Neural progenitor cell (in vitro differentiated cells): Measurements from ENCODE around the gene KIDINS220. TPM values are rescaled to one million over a fixed set of nuclear protein-coding genes. Genes with fewer than 3 reads are reported as not detected.

Experiments used
- DNase-seq: peaks from one replicate; pipeline ENCODE4 v3.0.0-alpha.2; 2016; ENCODE audit warnings: low spot score
- H2AFZ ChIP-seq: fragments of 200-600 bp; sonication (generic); replicated peaks from 2 replicates; pipeline ENCODE4 v1.6.1; 2016; ENCODE audit warnings: antibody characterized with exemption
- H3F3A ChIP-seq: fragments of 200-600 bp; sonication (generic); 2 replicates; pipeline ENCODE4 v1.6.1; 2016; ENCODE audit warnings: antibody characterized with exemption, low read depth
- H3K27ac ChIP-seq: fragments of 200-600 bp; sonication (generic); 2 replicates; pipeline ENCODE4 v1.5.1; 2016; ENCODE audit warnings: mild to moderate bottlenecking
- H3K27me3 ChIP-seq: fragments of 200-600 bp; sonication (generic); 2 replicates; pipeline ENCODE4 v1.6.1; 2016; ENCODE audit warnings: mild to moderate bottlenecking, moderate library complexity
- H3K36me3 ChIP-seq: fragments of 200-600 bp; sonication (generic); 2 replicates; pipeline ENCODE4 v1.5.1; 2016
- H3K4me1 ChIP-seq: fragments of 200-600 bp; sonication (generic); 2 replicates; pipeline ENCODE4 v1.6.1; 2016; ENCODE audit warnings: mixed run types
- H3K4me2 ChIP-seq: fragments of 200-600 bp; sonication (generic); 2 replicates; pipeline ENCODE4 v1.6.1; 2016
- H3K4me3 ChIP-seq: fragments of 200-600 bp; sonication (generic); 2 replicates; pipeline ENCODE4 v1.5.1; 2016
- H3K79me2 ChIP-seq: fragments of 200-600 bp; sonication (generic); 2 replicates; pipeline ENCODE4 v1.6.1; 2016; ENCODE audit warnings: low read depth
- H3K9ac ChIP-seq: fragments of 200-600 bp; sonication (generic); 2 replicates; pipeline ENCODE4 v1.6.1; 2016
- H3K9me3 ChIP-seq: fragments of 200-600 bp; sonication (generic); 2 replicates; pipeline ENCODE4 v1.5.1; 2016; ENCODE audit warnings: low read depth
- H4K20me1 ChIP-seq: fragments of 200-600 bp; sonication (generic); 2 replicates; pipeline ENCODE4 v1.6.1; 2016; ENCODE audit warnings: low read depth
- H3K27ac Mint-ChIP-seq: 3 replicates; pipeline ENCODE4 v1.8.0; 2021; ENCODE audit warnings: mixed read lengths
- H3K27me3 Mint-ChIP-seq: 2 replicates; pipeline ENCODE4 v1.8.0; 2022; ENCODE audit warnings: low read depth, mild to moderate bottlenecking, inconsistent platforms, moderate library complexity, mixed read lengths; ENCODE audit not compliant: insufficient read depth
- H3K36me3 Mint-ChIP-seq: 3 replicates; pipeline ENCODE4 v1.8.0; 2021; ENCODE audit warnings: mixed read lengths
- H3K4me1 Mint-ChIP-seq: 3 replicates; pipeline ENCODE4 v1.8.0; 2021; ENCODE audit warnings: mixed read lengths
- H3K4me3 Mint-ChIP-seq: 3 replicates; pipeline ENCODE4 v1.8.0; 2021; ENCODE audit warnings: mild to moderate bottlenecking, moderate library complexity, mixed read lengths
- H3K9me3 Mint-ChIP-seq: 3 replicates; pipeline ENCODE4 v1.8.0; 2020; ENCODE audit warnings: mixed read lengths
- CTCF ChIP-seq: fragments of 200-600 bp; sonication (generic); IDR thresholded peaks from 2 replicates; pipeline ENCODE4 v1.5.1; 2017; ENCODE audit warnings: antibody characterized with exemption, mild to moderate bottlenecking
- EZH2 ChIP-seq: fragments of 200-600 bp; sonication (generic); IDR thresholded peaks from 2 replicates; pipeline ENCODE4 v1.6.1; 2017; ENCODE audit warnings: antibody characterized with exemption, mild to moderate bottlenecking, moderate library complexity
- EZH2phosphoT487 ChIP-seq: fragments of 200-600 bp; sonication (generic); IDR thresholded peaks from 2 replicates; pipeline ENCODE4 v1.6.1; 2017; ENCODE audit warnings: antibody characterized with exemption
- total RNA-seq: library from RNA; depleted of rRNA; stranded (reverse); fragments of >200 nt; gene quantifications from 2 replicates; pipeline ENCODE4 v1.2.3, GENCODE V29; 2015; ENCODE audit warnings: low replicate concordance

Gene KIDINS220
- total RNA-seq, 1 donor from 2014 or later = 56.1 TPM

GRCh38 chr2:8863331-8863953, 26.0 kb upstream of the KIDINS220 start:
- no peak overlapping the region for H2AFZ ChIP-seq
- no peaks in the 10 kb centered on the region for H3F3A ChIP-seq
- no peaks in the 10 kb centered on the region for H3K79me2 ChIP-seq
- no peaks in the 10 kb centered on the region for H3K36me3 ChIP-seq
- no peaks in the 10 kb centered on the region for H3K9me3 ChIP-seq
- H3K4me1 ChIP-seq = no peaks in the 10 kb centered on the region
- Mint-ChIP-seq H3K4me3 (no peak overlapping the region), H3K27ac (no peak overlapping the region), H3K9me3 (no peaks in the 10 kb centered on the region), H3K4me1 (no peaks in the 10 kb centered on the region), H3K27me3 (peaks cover 3% of the 10 kb centered on the region), H3K36me3 (peaks cover 21% of the 10 kb centered on the region)
- TF ChIP-seq CTCF = no peak
- no peak for TF ChIP-seq EZH2
- no peak for TF ChIP-seq EZH2phosphoT487
- H3K27ac ChIP-seq = no peak overlapping the region
- no peak overlapping the region for H3K9ac ChIP-seq
- no peak overlapping the region for H3K4me2 ChIP-seq
- no peaks in the 10 kb centered on the region for H3K27me3 ChIP-seq
- no peak overlapping the region for H3K4me3 ChIP-seq
- H4K20me1 ChIP-seq = no peaks in the 10 kb centered on the region
- no peak for DNase-seq

GRCh38 chr2:8862230-8862629, 24.8 kb upstream of the KIDINS220 start:
- no peaks in the 10 kb centered on the region for H3K79me2 ChIP-seq
- TF ChIP-seq EZH2 (no peak), EZH2phosphoT487 (no peak), CTCF (no peak)
- no peak overlapping the region for H3K4me2 ChIP-seq
- H3K27ac ChIP-seq = no peak overlapping the region
- H3K27me3 ChIP-seq = no peaks in the 10 kb centered on the region
- no peak overlapping the region for H2AFZ ChIP-seq
- Mint-ChIP-seq H3K27ac (no peak overlapping the region), H3K9me3 (no peaks in the 10 kb centered on the region), H3K27me3 (peaks cover 3% of the 10 kb centered on the region), H3K4me1 (peaks cover 3% of the 10 kb centered on the region), H3K36me3 (peaks cover 14% of the 10 kb centered on the region), H3K4me3 (no peak overlapping the region)
- no peak overlapping the region for H3K4me3 ChIP-seq
- no peak for DNase-seq
- H3K9ac ChIP-seq = no peak overlapping the region
- H3K4me1 ChIP-seq = no peaks in the 10 kb centered on the region
- no peaks in the 10 kb centered on the region for H3K9me3 ChIP-seq
- no peaks in the 10 kb centered on the region for H3K36me3 ChIP-seq
- H4K20me1 ChIP-seq = no peaks in the 10 kb centered on the region
- no peaks in the 10 kb centered on the region for H3F3A ChIP-seq

DNA sequence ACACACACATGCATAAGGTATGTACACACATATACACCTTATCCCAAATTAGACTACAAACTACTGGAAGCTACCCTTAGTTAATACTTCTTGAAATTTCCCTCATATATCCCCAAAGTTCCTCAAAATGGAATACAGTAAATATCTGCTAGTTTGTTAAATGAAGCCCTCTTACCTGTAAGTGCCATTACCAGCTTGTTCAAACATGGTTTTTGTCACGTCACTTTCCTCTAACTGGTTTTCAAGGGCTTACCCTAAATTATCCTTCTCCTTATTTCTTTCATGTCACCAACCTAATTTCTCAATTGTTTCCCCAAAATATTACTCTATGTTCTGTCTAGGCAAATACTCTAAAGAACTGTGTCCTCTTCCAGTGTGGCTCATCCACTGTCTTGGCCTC, 24.4 kb upstream of the KIDINS220 start:
- no peak overlapping the region for H3K27ac Mint-ChIP-seq
- Histone ChIP-seq H3K4me3 (no peak overlapping the region), H3F3A (no peaks in the 10 kb centered on the region), H3K79me2 (no peaks in the 10 kb centered on the region), H3K36me3 (no peaks in the 10 kb centered on the region), H3K27ac (no peak overlapping the region), H3K27me3 (no peaks in the 10 kb centered on the region), H3K9me3 (no peaks in the 10 kb centered on the region), H4K20me1 (no peaks in the 10 kb centered on the region), H3K9ac (no peak overlapping the region), H3K4me1 (no peaks in the 10 kb centered on the region), H2AFZ (no peak overlapping the region), H3K4me2 (no peak overlapping the region)
- H3K27me3 Mint-ChIP-seq = peaks cover 3% of the 10 kb centered on the region
- TF ChIP-seq CTCF (no peak), EZH2 (no peak), EZH2phosphoT487 (no peak)
- no peak overlapping the region for H3K4me3 Mint-ChIP-seq
- no peaks in the 10 kb centered on the region for H3K9me3 Mint-ChIP-seq
- peaks cover 3% of the 10 kb centered on the region for H3K4me1 Mint-ChIP-seq
- peaks cover 14% of the 10 kb centered on the region for H3K36me3 Mint-ChIP-seq
- no peak for DNase-seq
